PC-9 (cell line): ENCODE data around the gene CD274. TPM values are rescaled to one million over a fixed set of nuclear protein-coding genes. Genes with fewer than 3 reads are reported as not detected.
"Not testable (repeated sequence)": the region's sequence is repeated elsewhere in the genome, so short reads cannot be mapped to it uniquely, and the experiment has no call there.

Source experiments
- BruUV-seq: library from RNA; stranded (reverse); fragments of 400-500 nt; replicated peaks from 2 replicates; lab custom pipeline; 2021; lab: Mats Ljungman, UMichigan
- CTCF ChIA-PET: fragments of 300-600 bp; sonication (Branson Sonifier 250); formaldehyde crosslinking; loops from one replicate; lab custom pipeline; 2022; ENCODE audit warnings: antibody characterized with exemption; lab: Charles Lee
- POLR2A ChIA-PET: fragments of 300-600 bp; sonication (Branson Sonifier 250); formaldehyde crosslinking; loops from one replicate; lab custom pipeline; 2022; ENCODE audit warnings: antibody characterized with exemption; ENCODE audit not compliant: unreplicated experiment; lab: Charles Lee
- DNase-seq, 2 experiments: peaks; one replicate each; pipeline versions ENCODE4 v3.0.0 to v3.0.0-alpha.2; 2015 to 2022; ENCODE audit warnings: mixed read lengths in 1 of 2
- H2AFZ ChIP-seq: fragments of 200-600 bp; sonication (generic); 2 replicates; pipeline ENCODE4 v1.8.1; 2017; ENCODE audit warnings: antibody characterized with exemption
- H3F3A ChIP-seq: fragments of 200-600 bp; sonication (generic); 2 replicates; pipeline ENCODE4 v1.8.1; 2017; ENCODE audit warnings: antibody characterized with exemption, mild to moderate bottlenecking, low read depth; ENCODE audit not compliant: insufficient read depth
- H3K27ac ChIP-seq: fragments of 200-600 bp; sonication (generic); 2 replicates; pipeline ENCODE4 v1.6.1; 2016; ENCODE audit warnings: mixed run types
- H3K27me3 ChIP-seq: fragments of 200-600 bp; sonication (generic); 2 replicates; pipeline ENCODE4 v1.6.1; 2016; ENCODE audit warnings: low read depth, mixed run types; ENCODE audit not compliant: insufficient read depth
- H3K36me3 ChIP-seq: fragments of 200-600 bp; sonication (generic); 2 replicates; pipeline ENCODE4 v1.6.1; 2016; ENCODE audit warnings: low read depth, mixed run types
- H3K4me1 ChIP-seq: fragments of 200-600 bp; sonication (generic); replicated peaks from 2 replicates; pipeline ENCODE4 v1.6.1; 2016; ENCODE audit warnings: mixed run types; ENCODE audit not compliant: insufficient read depth
- H3K4me2 ChIP-seq: fragments of 200-600 bp; sonication (generic); 2 replicates; pipeline ENCODE4 v1.6.1; 2017; ENCODE audit warnings: mixed run types
- H3K4me3 ChIP-seq: fragments of 200-600 bp; sonication (generic); 2 replicates; pipeline ENCODE4 v1.6.1; 2016; ENCODE audit warnings: mixed run types
- H3K79me2 ChIP-seq: fragments of 200-600 bp; sonication (generic); 2 replicates; pipeline ENCODE4 v1.6.1; 2017; ENCODE audit warnings: low read depth, mixed run types
- H3K9me2 ChIP-seq: fragments of 200-600 bp; sonication (generic); 2 replicates; pipeline ENCODE4 v1.8.1; 2017; ENCODE audit warnings: mild to moderate bottlenecking; ENCODE audit not compliant: insufficient read depth
- H3K9me3 ChIP-seq: fragments of 200-600 bp; sonication (generic); 2 replicates; pipeline ENCODE4 v1.8.1; 2016; ENCODE audit warnings: low read depth; ENCODE audit not compliant: insufficient read depth
- H4K20me1 ChIP-seq: fragments of 200-600 bp; sonication (generic); 2 replicates; pipeline ENCODE4 v1.8.1; 2017; ENCODE audit not compliant: insufficient read depth
- EZH2 ChIP-seq: fragments of 200-600 bp; sonication (generic); IDR thresholded peaks from 2 replicates; pipeline ENCODE4 v1.8.0; 2017; ENCODE audit warnings: antibody characterized with exemption, low read depth
- intact Hi-C: fragments of 100-400 bp; cut with micrococcal nuclease; formaldehyde crosslinking; loops from one replicate; pipeline ENCODE4 v1.10.0; 2022; ENCODE audit not compliant: unreplicated experiment
- total RNA-seq: library from RNA; stranded (reverse); gene quantifications from 2 replicates; pipeline ENCODE4 v1.2.3, GENCODE V29; 2021
- TF ChIP-seq, protein P1 (sequence below): fragments of 200-600 bp; sonication (generic); conservative IDR thresholded peaks from 2 replicates; pipeline ENCODE4 v1.6.1; 2017; ENCODE audit warnings: mixed run types, antibody characterized with exemption, mild to moderate bottlenecking, moderate library complexity

CD274 gene
- total RNA-seq, 1 experiment from 2014 or later: 4.4 TPM

DNA sequence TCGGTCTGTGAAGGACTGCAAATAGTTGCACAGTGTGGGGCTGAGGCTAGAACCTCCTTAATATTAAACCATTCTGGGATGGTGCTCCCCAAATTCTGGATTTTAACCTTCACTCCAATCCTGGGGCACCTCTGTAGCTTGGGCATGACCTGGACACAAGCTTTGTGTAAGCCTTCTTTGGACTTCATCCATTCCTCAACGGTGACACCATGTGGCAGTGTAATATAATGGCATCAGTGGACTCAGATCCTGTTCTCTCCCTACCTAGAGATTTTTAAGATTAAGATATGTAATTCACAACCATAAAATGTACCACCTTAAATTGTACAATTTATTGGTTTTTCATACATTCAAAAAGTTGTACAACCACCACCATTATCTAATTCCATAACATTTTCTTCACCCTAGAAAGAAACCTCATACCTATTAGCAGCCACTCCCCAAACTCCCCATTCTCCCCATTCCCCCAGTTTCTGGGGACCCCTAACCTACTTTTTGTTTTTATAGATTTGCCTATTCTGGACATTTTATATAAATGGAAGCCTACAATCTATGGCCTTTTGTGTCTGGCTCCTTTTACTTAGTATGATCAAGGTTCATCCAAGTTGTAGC, 7.8 kb upstream of the CD274 start:
- BruUV-seq: no TSS peak
- Histone ChIP-seq H3K27me3 (no peaks in the 10 kb centered on the region), H3K9me2 (no peaks in the 10 kb centered on the region), H3K79me2 (no peaks in the 10 kb centered on the region), H3K4me3 (no peak overlapping the region), H3K36me3 (no peaks in the 10 kb centered on the region), H3F3A (peaks cover 20% of the 10 kb centered on the region), H2AFZ (no peak overlapping the region), H4K20me1 (no peaks in the 10 kb centered on the region), H3K4me1 (peaks cover 28% of the 10 kb centered on the region), H3K27ac (no peak overlapping the region), H3K4me2 (no peak overlapping the region), H3K9me3 (no peaks in the 10 kb centered on the region)
- CTCF ChIA-PET: interaction anchor here (0.6 to 1.2 kb wide), 2 partner anchors 256 to 409 kb away, joined by 3 to 9 read pairs; no protein-coding TSS in a partner anchor
- peak in 1 of 2 experiments; percentile 22 for DNase-seq
- TF ChIP-seq, protein P1, sequence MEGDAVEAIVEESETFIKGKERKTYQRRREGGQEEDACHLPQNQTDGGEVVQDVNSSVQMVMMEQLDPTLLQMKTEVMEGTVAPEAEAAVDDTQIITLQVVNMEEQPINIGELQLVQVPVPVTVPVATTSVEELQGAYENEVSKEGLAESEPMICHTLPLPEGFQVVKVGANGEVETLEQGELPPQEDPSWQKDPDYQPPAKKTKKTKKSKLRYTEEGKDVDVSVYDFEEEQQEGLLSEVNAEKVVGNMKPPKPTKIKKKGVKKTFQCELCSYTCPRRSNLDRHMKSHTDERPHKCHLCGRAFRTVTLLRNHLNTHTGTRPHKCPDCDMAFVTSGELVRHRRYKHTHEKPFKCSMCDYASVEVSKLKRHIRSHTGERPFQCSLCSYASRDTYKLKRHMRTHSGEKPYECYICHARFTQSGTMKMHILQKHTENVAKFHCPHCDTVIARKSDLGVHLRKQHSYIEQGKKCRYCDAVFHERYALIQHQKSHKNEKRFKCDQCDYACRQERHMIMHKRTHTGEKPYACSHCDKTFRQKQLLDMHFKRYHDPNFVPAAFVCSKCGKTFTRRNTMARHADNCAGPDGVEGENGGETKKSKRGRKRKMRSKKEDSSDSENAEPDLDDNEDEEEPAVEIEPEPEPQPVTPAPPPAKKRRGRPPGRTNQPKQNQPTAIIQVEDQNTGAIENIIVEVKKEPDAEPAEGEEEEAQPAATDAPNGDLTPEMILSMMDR: peak; percentile 60; the same call in 1 of the 2 replicates
- no peak for TF ChIP-seq EZH2
- intact Hi-C loops: loop anchor here (1.0 kb wide), 1 partner anchor 256 kb away; no protein-coding TSS in a partner anchor
- POLR2A ChIA-PET: no interaction called here

DNA sequence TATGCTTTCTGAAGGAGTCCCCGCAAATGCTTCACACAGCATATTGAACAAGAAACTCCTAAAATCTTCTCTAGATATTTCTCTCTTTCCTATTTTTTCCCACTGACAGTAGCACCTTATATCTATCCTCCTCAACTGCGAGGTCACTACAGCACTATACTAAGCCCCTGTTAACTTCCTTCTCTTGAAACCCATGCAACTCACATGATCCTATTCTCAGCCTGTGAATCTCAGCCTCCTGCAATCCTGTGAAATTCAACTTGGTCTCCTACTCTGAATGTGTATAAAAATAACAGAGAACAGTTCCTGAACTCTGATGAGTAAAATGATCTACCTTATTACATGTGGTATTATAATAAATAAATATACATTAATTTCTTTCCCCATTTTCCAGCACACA, 6.5 kb upstream of the CD274 start:
- no peak overlapping the region for H3K4me2 ChIP-seq
- no peaks in the 10 kb centered on the region for H4K20me1 ChIP-seq
- H2AFZ ChIP-seq: no peak overlapping the region
- intact Hi-C loops: no loop called here
- H3K27me3 ChIP-seq: no peaks in the 10 kb centered on the region
- H3K36me3 ChIP-seq: no peaks in the 10 kb centered on the region
- ChIA-PET CTCF (interaction anchor here (0.5 kb wide), 1 partner anchor 130 kb away, joined by 4 read pairs; no protein-coding TSS in a partner anchor), POLR2A (interaction anchor here (0.6 kb wide), 2 partner anchors 185 to 536 kb away, joined by 6 to 7 read pairs; no protein-coding TSS in a partner anchor)
- H3K4me1 ChIP-seq: peaks cover 35% of the 10 kb centered on the region
- H3K4me3 ChIP-seq: no peak overlapping the region
- TF ChIP-seq EZH2: no peak
- TF ChIP-seq, protein P1: no peak
- H3K9me2 ChIP-seq: no peaks in the 10 kb centered on the region
- no peak for DNase-seq
- no TSS peak for BruUV-seq
- no peaks in the 10 kb centered on the region for H3K79me2 ChIP-seq
- peaks cover 20% of the 10 kb centered on the region for H3F3A ChIP-seq
- H3K9me3 ChIP-seq: no peaks in the 10 kb centered on the region
- no peak overlapping the region for H3K27ac ChIP-seq

DNA sequence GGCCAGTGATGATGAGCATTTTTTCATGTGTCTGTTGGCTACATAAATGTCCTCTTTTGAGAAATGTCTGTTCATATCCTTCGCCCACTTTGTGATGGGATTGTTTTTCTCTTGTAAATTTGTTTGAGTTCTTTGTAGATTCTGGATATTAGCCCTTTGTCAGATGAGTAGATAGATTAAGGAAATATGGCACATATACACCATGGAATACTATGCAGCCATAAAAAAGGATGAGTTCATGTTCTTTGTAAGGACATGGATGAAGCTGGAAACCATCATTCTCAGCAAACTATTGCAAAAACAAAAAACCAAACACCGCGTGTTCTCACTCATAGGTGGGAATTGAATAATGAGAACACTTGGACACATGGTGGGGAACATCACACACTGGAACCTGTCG, 5.2 kb upstream of the CD274 start:
- intact Hi-C loops, H3K36me3 ChIP-seq, H3K9me2 ChIP-seq, H3K27ac ChIP-seq, DNase-seq, H2AFZ ChIP-seq, H3K4me2 ChIP-seq, BruUV-seq, H4K20me1 ChIP-seq, H3K79me2 ChIP-seq, POLR2A ChIA-PET, H3K4me3 ChIP-seq, H3K9me3 ChIP-seq, H3K27me3 ChIP-seq, CTCF ChIA-PET: not testable (repeated sequence)
- Histone ChIP-seq H3K4me1 (peaks cover 42% of the 10 kb centered on the region), H3F3A (peaks cover 30% of the 10 kb centered on the region)
